Liver (tissue), 9 donors: ENCODE measurements around the gene LSM7. TPM values are rescaled to one million over a fixed set of nuclear protein-coding genes. Genes with fewer than 3 reads are reported as not detected.

ENCODE experiments used
- DNase-seq: peaks from one replicate; pipeline ENCODE4 v3.0.0-alpha.2; 2017; ENCODE audit warnings: low spot score
- H3K27ac ChIP-seq, 2 donors: one replicate each; pipeline ENCODE4 v1.7.0; 2013; ENCODE audit warnings: inconsistent platforms in 2 of 2, low read length in 2 of 2, control low read depth in 1 of 2, low read depth in 1 of 2, mild to moderate bottlenecking in 1 of 2
- H3K27me3 ChIP-seq, 4 donors: one replicate each; pipeline versions ENCODE4 v1.6.1 to v1.7.0; 2013; ENCODE audit warnings: low read length in 3 of 4, inconsistent platforms in 1 of 4, mild to moderate bottlenecking in 1 of 4, moderate library complexity in 1 of 4; ENCODE audit not compliant: control insufficient read depth in 4 of 4, insufficient read depth in 4 of 4
- H3K36me3 ChIP-seq, 4 donors: one replicate each; pipeline versions ENCODE4 v1.6.1 to v1.7.0; 2013; ENCODE audit warnings: low read length in 3 of 4, mild to moderate bottlenecking in 3 of 4, low read depth in 1 of 4, moderate library complexity in 1 of 4; ENCODE audit not compliant: control insufficient read depth in 4 of 4, insufficient read depth in 3 of 4
- H3K4me1 ChIP-seq, 4 donors: one replicate each; pipeline versions ENCODE4 v1.6.1 to v1.7.0; 2013; ENCODE audit warnings: low read length in 3 of 4, mild to moderate bottlenecking in 3 of 4, moderate library complexity in 1 of 4; ENCODE audit not compliant: control insufficient read depth in 4 of 4, insufficient read depth in 4 of 4
- H3K4me3 ChIP-seq, 3 donors: one replicate each; pipeline versions ENCODE4 v1.6.1 to v1.7.0; 2013; ENCODE audit warnings: low read length in 3 of 3, control low read depth in 1 of 3, low read depth in 1 of 3, mild to moderate bottlenecking in 1 of 3
- H3K9ac ChIP-seq, 2 donors: one replicate each; pipeline ENCODE4 v1.7.0; 2013; ENCODE audit warnings: low read length in 2 of 2, mild to moderate bottlenecking in 2 of 2, moderate library complexity in 2 of 2, control low read depth in 1 of 2, low read depth in 1 of 2
- H3K9me3 ChIP-seq, 4 donors: one replicate each; pipeline versions ENCODE4 v1.6.1 to v1.7.0; 2013; ENCODE audit warnings: low read length in 3 of 4; ENCODE audit not compliant: control insufficient read depth in 4 of 4
- ATF3 ChIP-seq: IDR thresholded peaks from 2 replicates; pipeline ENCODE4 v1.6.1; 2016; ENCODE audit warnings: antibody characterized with exemption
- CTCF ChIP-seq: fragments of 150-350 bp; IDR thresholded peaks from 2 replicates; pipeline ENCODE4 v1.5.1; 2017; ENCODE audit warnings: improper control_type of control experiment, low read depth, low read length; ENCODE audit not compliant: missing input control
- EGR1 ChIP-seq, 2 donors: IDR thresholded peaks; 2 replicates each; pipeline ENCODE4 v1.6.1; 2016 to 2018; ENCODE audit warnings: antibody characterized with exemption in 2 of 2, low read depth in 2 of 2
- FOXA1 ChIP-seq: IDR thresholded peaks from 2 replicates; pipeline ENCODE4 v1.6.1; 2016; ENCODE audit warnings: antibody characterized with exemption
- FOXA2 ChIP-seq: IDR thresholded peaks from 2 replicates; pipeline ENCODE4 v1.6.1; 2016; ENCODE audit warnings: antibody characterized with exemption
- GABPA ChIP-seq, 2 donors: IDR thresholded peaks in 1 of 2; conservative IDR thresholded peaks in 1 of 2; 2 replicates each; pipeline ENCODE4 v1.6.1; 2016; ENCODE audit warnings: antibody characterized with exemption in 2 of 2, mild to moderate bottlenecking in 1 of 2, moderate library complexity in 1 of 2
- HNF4A ChIP-seq, 2 donors: conservative IDR thresholded peaks; 2 replicates each; pipeline ENCODE4 v1.6.1; 2016; ENCODE audit warnings: antibody characterized with exemption in 2 of 2, mild to moderate bottlenecking in 2 of 2
- HNF4G ChIP-seq: IDR thresholded peaks from 2 replicates; pipeline ENCODE4 v1.6.1; 2016; ENCODE audit warnings: antibody characterized with exemption
- JUND ChIP-seq, 2 donors: IDR thresholded peaks; 2 replicates each; pipeline ENCODE4 v1.6.1; 2016; ENCODE audit warnings: antibody characterized with exemption in 2 of 2
- NR2F2 ChIP-seq: IDR thresholded peaks from 2 replicates; pipeline ENCODE4 v1.6.1; 2016; ENCODE audit warnings: antibody characterized with exemption
- RAD21 ChIP-seq, 2 donors: IDR thresholded peaks; 2 replicates each; pipeline ENCODE4 v1.6.1; 2016; ENCODE audit warnings: antibody characterized with exemption in 2 of 2, mild to moderate bottlenecking in 2 of 2
- REST ChIP-seq: IDR thresholded peaks from 2 replicates; pipeline ENCODE4 v1.6.1; 2016; ENCODE audit warnings: antibody characterized with exemption, mild to moderate bottlenecking
- RXRA ChIP-seq, 2 donors: IDR thresholded peaks; 2 replicates each; pipeline ENCODE4 v1.6.1; 2017 to 2018; ENCODE audit warnings: antibody characterized with exemption in 2 of 2, mild to moderate bottlenecking in 1 of 2
- SP1 ChIP-seq: IDR thresholded peaks from 2 replicates; pipeline ENCODE4 v1.6.1; 2018; ENCODE audit warnings: antibody characterized with exemption, mild to moderate bottlenecking
- TAF1 ChIP-seq: conservative IDR thresholded peaks from 2 replicates; pipeline ENCODE4 v1.6.1; 2016; ENCODE audit warnings: antibody characterized with exemption, mild to moderate bottlenecking
- YY1 ChIP-seq: IDR thresholded peaks from 2 replicates; pipeline ENCODE4 v1.6.1; 2016; ENCODE audit warnings: antibody characterized with exemption, mild to moderate bottlenecking
- ZBTB33 ChIP-seq: IDR thresholded peaks from 2 replicates; pipeline ENCODE4 v1.6.1; 2016; ENCODE audit warnings: antibody characterized with exemption
- WGBS: extraction: QIAGEN DNeasy Blood & Tissue Kit; methylation state at CpG from one replicate; pipeline ENCODE4 v1.1.7; 2013; 5-methylcytosine and 5-hydroxymethylcytosine counted together
- polyA plus RNA-seq, 2 donors: library from polyadenylated mRNA; stranded (reverse) in 1 of 2; unstranded in 1 of 2; fragments of 200-250 nt in 1 of 2; fragments of >200 nt in 1 of 2; fragmentation: Nextera tagmentation in 1 of 2; extraction: Ambion mirVana in 1 of 2; gene quantifications; one replicate each; pipeline versions ENCODE4 v1.2.1 to v1.2.3, GENCODE V29; 2013 to 2015
- total RNA-seq, 2 donors: library from RNA; depleted of rRNA; stranded (reverse); fragments of >200 nt; gene quantifications; one replicate each; pipeline ENCODE4 v1.2.3, GENCODE V29; 2014
- donor health status: healthy.
- donor health status: healthy.
- donor health status: healthy.
- donor health status: healthy.
- donor health status: healthy.

The LSM7 gene
- total and polyA plus RNA-seq, 4 donors, result 23.6 to 59.9 (median 38.5) TPM

- Histone ChIP-seq H3K36me3 (peaks cover 0 to 17% (median 3%) of the 10 kb centered on the region in 4 donors), H3K9me3 (no peaks in the 10 kb centered on the region), H3K27ac (no peak overlapping the region), H3K27me3 (no peaks in the 10 kb centered on the region), H3K9ac (no peak overlapping the region), H3K4me3 (no peak overlapping the region), H3K4me1 (peaks cover 0 to 3% (median 1%) of the 10 kb centered on the region in 4 donors)
- 97% methylated on average over 33 of the region's 33 CpGs for WGBS
- DNase-seq, result no peak
- TF ChIP-seq HNF4G, result no peak
- no peak for TF ChIP-seq NR2F2
- no peak for TF ChIP-seq FOXA2
- no peak for TF ChIP-seq RXRA (IDR thresholded peaks at IDR 0.05)
These were observed 8.3 kb upstream of the LSM7 start for GRCh38 chr19:2336528-2337328.

GRCh38 chr19:2335848-2336247 lies 7.5 kb upstream of the LSM7 start:
- H3K27me3 ChIP-seq, result no peaks in the 10 kb centered on the region
- peaks cover 3 to 9% (median 5%) of the 10 kb centered on the region in 4 donors for H3K4me1 ChIP-seq
- H3K9ac ChIP-seq, result no peak overlapping the region
- no peak for DNase-seq
- TF ChIP-seq HNF4G, result no peak
- no peak for TF ChIP-seq JUND (IDR thresholded peaks at IDR 0.05)
- no peak for TF ChIP-seq REST
- no peak overlapping the region for H3K27ac ChIP-seq
- no peak overlapping the region for H3K4me3 ChIP-seq
- 82% methylated on average over 3 of the region's 3 CpGs for WGBS
- H3K9me3 ChIP-seq, result no peaks in the 10 kb centered on the region
- H3K36me3 ChIP-seq, result peaks cover 0 to 10% (median under 1%) of the 10 kb centered on the region in 4 donors

GRCh38 chr19:2334986-2335846 lies 6.8 kb upstream of the LSM7 start:
- peaks cover 0 to 10% (median under 1%) of the 10 kb centered on the region in 4 donors for H3K36me3 ChIP-seq
- TF ChIP-seq GABPA (IDR thresholded peaks at IDR 0.05 in 1 of 2, conservative IDR thresholded peaks at IDR 0.05 in 1 of 2) (no peak), EGR1 (IDR thresholded peaks at IDR 0.05; ENCODE audit: low read depth in 2 of 2) (no peak), SP1 (no peak), FOXA2 (no peak), TAF1 (no peak), ATF3 (no peak), HNF4G (no peak), JUND (IDR thresholded peaks at IDR 0.05) (no peak), HNF4A (conservative IDR thresholded peaks at IDR 0.05) (no peak), NR2F2 (no peak), RAD21 (IDR thresholded peaks at IDR 0.05) (no peak), CTCF (no peak), FOXA1 (no peak), ZBTB33 (no peak), YY1 (no peak), RXRA (IDR thresholded peaks at IDR 0.05) (no peak)
- no peak overlapping the region for H3K9ac ChIP-seq
- no peaks in the 10 kb centered on the region for H3K27me3 ChIP-seq
- peaks cover 7 to 16% (median 10%) of the 10 kb centered on the region in 4 donors for H3K4me1 ChIP-seq
- no peak overlapping the region for H3K27ac ChIP-seq
- DNase-seq, result no peak
- no peak overlapping the region for H3K4me3 ChIP-seq
- 97% methylated on average over 26 of the region's 26 CpGs for WGBS
- no peaks in the 10 kb centered on the region for H3K9me3 ChIP-seq
